Spleen (tissue), 11 donors: ENCODE data around the gene PARD3B. TPM values are rescaled to one million over a fixed set of nuclear protein-coding genes. Genes with fewer than 3 reads are reported as not detected.

Source experiments
- DNase-seq: peaks from one replicate; pipeline ENCODE4 v3.0.0-alpha.2; 2020
- H3K27ac ChIP-seq, 8 donors: fragments of 200-600 bp; sonication (generic) in 7 of 8; 1 replicate in 4 of 8; 2 replicates in 4 of 8; pipeline versions ENCODE4 v1.5.0 to v1.8.0; 2016 to 2021; ENCODE audit warnings: inconsistent platforms in 4 of 8, mild to moderate bottlenecking in 4 of 8, moderate library complexity in 1 of 8
- H3K27me3 ChIP-seq, 7 donors: fragments of 200-600 bp; sonication (generic) in 6 of 7; replicated peaks in 1 of 7; 1 replicate in 4 of 7; 2 replicates in 3 of 7; pipeline versions ENCODE4 v1.5.0 to v1.8.0; 2016 to 2021; ENCODE audit warnings: inconsistent platforms in 3 of 7, mild to moderate bottlenecking in 1 of 7
- H3K36me3 ChIP-seq, 6 donors: fragments of 200-600 bp; sonication (generic) in 5 of 6; 1 replicate in 4 of 6; 2 replicates in 2 of 6; pipeline versions ENCODE4 v1.5.0 to v1.8.0; 2016 to 2021; ENCODE audit warnings: inconsistent platforms in 2 of 6
- H3K4me1 ChIP-seq, 6 donors: fragments of 200-600 bp; sonication (generic) in 5 of 6; 1 replicate in 3 of 6; 2 replicates in 3 of 6; pipeline versions ENCODE4 v1.5.0 to v1.8.0; 2016 to 2021; ENCODE audit warnings: inconsistent platforms in 3 of 6
- H3K4me3 ChIP-seq, 8 donors: fragments of 200-600 bp; sonication (generic) in 7 of 8; 1 replicate in 4 of 8; 2 replicates in 4 of 8; pipeline versions ENCODE4 v1.5.0 to v1.8.0; 2016 to 2021; ENCODE audit warnings: inconsistent platforms in 4 of 8, mild to moderate bottlenecking in 4 of 8, moderate library complexity in 2 of 8
- H3K9me3 ChIP-seq, 8 donors: fragments of 200-600 bp; sonication (generic) in 7 of 8; 1 replicate in 4 of 8; 2 replicates in 4 of 8; pipeline versions ENCODE4 v1.5.0 to v1.8.0; 2016 to 2021; ENCODE audit warnings: inconsistent platforms in 4 of 8
- CTCF ChIP-seq, 11 experiments: fragments of 200-600 bp in 7 of 11; fragments of 450-650 bp in 4 of 11; sonication (generic) in 4 of 11; IDR thresholded peaks in 8 of 11; conservative IDR thresholded peaks in 3 of 11; 1 replicate in 7 of 11; 2 replicates in 4 of 11; pipeline versions ENCODE4 v1.4.0 to v1.8.0; 2016 to 2021; ENCODE audit warnings: antibody characterized with exemption in 11 of 11, inconsistent platforms in 4 of 11, mild to moderate bottlenecking in 1 of 11
- POLR2A ChIP-seq, 3 donors: fragments of 450-650 bp; IDR thresholded peaks; one replicate each; pipeline ENCODE4 v1.5.1; 2017; ENCODE audit warnings: antibody characterized with exemption in 3 of 3, mild to moderate bottlenecking in 1 of 3
- POLR2AphosphoS5 ChIP-seq, 3 donors: sonication (generic); formaldehyde crosslinking; IDR thresholded peaks; one replicate each; pipeline ENCODE4 v1.5.1; 2017; ENCODE audit warnings: antibody characterized with exemption in 3 of 3
- WGBS, 5 donors: extraction: QIAGEN DNeasy Blood & Tissue Kit in 3 of 5; methylation state at CpG; one replicate each; pipeline versions ENCODE4 v1.1.5 to v1.1.7; 2013 to 2018; 5-methylcytosine and 5-hydroxymethylcytosine counted together
- intact Hi-C: fragments of 100-400 bp; cut with DNase I; formaldehyde crosslinking; loops from one replicate; pipeline ENCODE4 v1.15.0; 2023; ENCODE audit warnings: low total_unique reads
- polyA plus RNA-seq, 3 donors: library from polyadenylated mRNA; stranded (reverse); fragments of 200-250 nt; gene quantifications; one replicate each; pipeline ENCODE4 v1.2.1, GENCODE V29; 2013
- total RNA-seq, 7 donors: library from RNA; depleted of rRNA in 3 of 7; stranded (reverse); fragments of >200 nt in 3 of 7; fragmentation: NEBNext Ultra II Directional in 4 of 7; extraction: Animal tissue kit (Norgen Biotek cat#: 25700) in 4 of 7; gene quantifications; one replicate each; pipeline versions ENCODE4 v1.1.0 to v1.2.1, GENCODE V29; 2016 to 2021
- donor health status: healthy with polysubstance abuse.
- donor health status: DM: no; HTN: no; CAD: no; lungs with moderate emphysema.
- donor health status: DM: no; HTN: no; CAD: no.
- donor health status: Bipolar disorder and iron deficiency.
- donor health status: healthy.
- donor health status: DM: no; HTN: no; CAD: no.
- donor health status: DM: yes; HTN: yes; CAD: no.

Gene PARD3B
- total and polyA plus RNA-seq, 10 donors: 0.85 to 27.8 (median 14.7) TPM

GRCh38 chr2:204503869-204504268, 41.4 kb upstream of the PARD3B start:
- no peaks in the 10 kb centered on the region for H3K4me1 ChIP-seq
- TF ChIP-seq POLR2A (IDR thresholded peaks at IDR 0.05) (no peak), CTCF (IDR thresholded peaks at IDR 0.05 in 8 of 11, conservative IDR thresholded peaks at IDR 0.05 in 3 of 11) (no peak), POLR2AphosphoS5 (IDR thresholded peaks at IDR 0.05) (no peak)
- no peaks in the 10 kb centered on the region for H3K9me3 ChIP-seq
- H3K36me3 ChIP-seq: no peaks in the 10 kb centered on the region
- H3K27ac ChIP-seq: no peak overlapping the region
- 69 to 88% (median 85%) methylated on average over 2 of the region's 2 CpGs for WGBS, 5 donors
- intact Hi-C loops: no loop called here
- no peak overlapping the region for H3K4me3 ChIP-seq
- no peaks in the 10 kb centered on the region for H3K27me3 ChIP-seq
- DNase-seq: no peak

GRCh38 chr2:204504594-204504993, 40.7 kb upstream of the PARD3B start:
- no peak overlapping the region for H3K4me3 ChIP-seq
- no peak for TF ChIP-seq POLR2A (IDR thresholded peaks at IDR 0.05)
- no peak for TF ChIP-seq CTCF (IDR thresholded peaks at IDR 0.05 in 8 of 11, conservative IDR thresholded peaks at IDR 0.05 in 3 of 11)
- TF ChIP-seq POLR2AphosphoS5 (IDR thresholded peaks at IDR 0.05): no peak
- DNase-seq: no peak
- H3K27me3 ChIP-seq: no peaks in the 10 kb centered on the region
- 84 to 99% (median 91%) methylated on average over 2 of the region's 2 CpGs for WGBS, 5 donors
- intact Hi-C loops: no loop called here
- H3K4me1 ChIP-seq: no peaks in the 10 kb centered on the region
- no peak overlapping the region for H3K27ac ChIP-seq
- H3K9me3 ChIP-seq: no peaks in the 10 kb centered on the region
- no peaks in the 10 kb centered on the region for H3K36me3 ChIP-seq

DNA sequence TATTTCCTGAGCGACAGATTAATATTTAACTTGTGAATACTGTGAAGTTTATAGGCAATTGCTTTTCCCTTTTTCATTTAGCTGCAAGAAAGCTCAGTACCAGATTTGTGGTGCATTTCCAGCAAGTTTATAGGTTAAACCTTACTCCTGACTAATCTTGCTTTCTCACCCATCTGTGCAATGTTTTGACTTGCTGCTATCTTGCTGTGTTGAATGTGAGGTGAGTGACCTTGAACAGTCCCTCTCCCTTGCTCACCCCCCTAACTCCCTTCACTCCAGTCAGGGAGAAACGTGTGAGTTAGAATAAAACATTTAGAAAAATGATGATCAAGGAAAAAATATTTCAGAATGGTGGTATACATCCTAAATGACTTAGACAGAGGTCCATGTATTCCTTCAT, 39.8 kb upstream of the PARD3B start:
- Histone ChIP-seq H3K4me3 (no peak overlapping the region), H3K36me3 (no peaks in the 10 kb centered on the region), H3K9me3 (no peaks in the 10 kb centered on the region), H3K27ac (no peak overlapping the region), H3K4me1 (no peaks in the 10 kb centered on the region), H3K27me3 (no peaks in the 10 kb centered on the region)
- intact Hi-C loops: no loop called here
- no peak for DNase-seq
- TF ChIP-seq POLR2AphosphoS5 (IDR thresholded peaks at IDR 0.05) (no peak), CTCF (IDR thresholded peaks at IDR 0.05 in 8 of 11, conservative IDR thresholded peaks at IDR 0.05 in 3 of 11) (no peak), POLR2A (IDR thresholded peaks at IDR 0.05) (no peak)
- 76 to 89% (median 84%) methylated on average over 2 of the region's 2 CpGs for WGBS, 5 donors

GRCh38 chr2:204505946-204506345, 39.3 kb upstream of the PARD3B start:
- TF ChIP-seq POLR2A (IDR thresholded peaks at IDR 0.05): no peak
- no peak for TF ChIP-seq CTCF (IDR thresholded peaks at IDR 0.05 in 8 of 11, conservative IDR thresholded peaks at IDR 0.05 in 3 of 11)
- no peak for TF ChIP-seq POLR2AphosphoS5 (IDR thresholded peaks at IDR 0.05)
- Histone ChIP-seq H3K36me3 (no peaks in the 10 kb centered on the region), H3K4me1 (no peaks in the 10 kb centered on the region), H3K27ac (no peak overlapping the region), H3K27me3 (no peaks in the 10 kb centered on the region), H3K9me3 (no peaks in the 10 kb centered on the region), H3K4me3 (no peak overlapping the region)
- intact Hi-C loops: no loop called here
- WGBS, 5 donors: 86 to 96% (median 94%) methylated on average over 4 of the region's 4 CpGs
- DNase-seq: no peak
